AG09309 (cell line): ENCODE measurements around the gene TMEM134.
"Not testable (repeated sequence)": the region's sequence is repeated elsewhere in the genome, so short reads cannot be mapped to it uniquely, and the experiment has no call there.

Experiments used
- DNase-seq: peaks from one replicate; pipeline ENCODE4 v3.0.0-alpha.2; 2010; ENCODE audit warnings: low read depth
- H3K4me3 ChIP-seq: 2 replicates; pipeline ENCODE4 v1.5.1; 2011; ENCODE audit warnings: mild to moderate bottlenecking, low read depth, low read length, moderate library complexity; ENCODE audit not compliant: control insufficient read depth
- CTCF ChIP-seq: IDR thresholded peaks from 2 replicates; pipeline ENCODE4 v1.5.1; 2011; ENCODE audit warnings: mild to moderate bottlenecking, low read depth, low read length, inconsistent platforms; ENCODE audit not compliant: insufficient read depth, control insufficient read depth; ENCODE audit errors: missing control alignments

TMEM134 gene

GRCh38 chr11:67468759-67469507 is at the start of gene TMEM134:
TSS of gene TMEM134 (minus strand) at chr11:67469251. CDS start at chr11:67469192, 59 bp downstream.
- peak; percentile 61 for DNase-seq
- TF ChIP-seq CTCF: peak; percentile 43
- peak within 1 kb of the TSS; percentile 87 for H3K4me3 ChIP-seq

GRCh38 chr11:67517784-67518552 is 48.9 kb upstream of the TMEM134 start:
- H3K4me3 ChIP-seq: no peak overlapping the region
- no peak for TF ChIP-seq CTCF
- no peak for DNase-seq

GRCh38 chr11:67516806-67517205 is 47.8 kb upstream of the TMEM134 start:
- no peak overlapping the region for H3K4me3 ChIP-seq
- no peak for TF ChIP-seq CTCF
- no peak for DNase-seq

GRCh38 chr11:67514116-67514515 is 45.1 kb upstream of the TMEM134 start:
- no peak for DNase-seq
- H3K4me3 ChIP-seq: no peak overlapping the region
- no peak for TF ChIP-seq CTCF

- H3K4me3 ChIP-seq, DNase-seq: not testable (repeated sequence)
Measured at GRCh38 chr11:67511558-67511957, 42.5 kb upstream of the TMEM134 start.

- H3K4me3 ChIP-seq: no peak overlapping the region
- TF ChIP-seq CTCF: no peak
- DNase-seq: no peak
Measured at GRCh38 chr11:67510023-67510345, 40.9 kb upstream of the TMEM134 start.

- DNase-seq: peak; percentile 78
- no peak for TF ChIP-seq CTCF
- peak overlapping the region; percentile 86 for H3K4me3 ChIP-seq
Measured at GRCh38 chr11:67508486-67509121, 39.6 kb upstream of the TMEM134 start.
